Astrocyte (in vitro differentiated cells and primary cell): ENCODE results near the gene TPPP3. TPM values are rescaled to one million over a fixed set of nuclear protein-coding genes. Genes with fewer than 3 reads are reported as not detected.

Source experiments
- DNase-seq: peaks from one replicate; pipeline ENCODE4 v3.0.0-alpha.2; 2010; ENCODE audit warnings: low read depth
- FAIRE-seq: peaks from 2 replicates; lab custom pipeline; 2011; peaks lifted over from hg19 to GRCh38; lab: Jason Lieb, UNC
- H2AFZ ChIP-seq: 2 replicates; pipeline ENCODE4 v1.6.0; 2012; ENCODE audit warnings: low read depth, low read length, inconsistent platforms
- H3K27ac ChIP-seq: 2 replicates; pipeline ENCODE4 v1.5.1; 2011; ENCODE audit warnings: low read depth, low read length, inconsistent platforms
- H3K27me3 ChIP-seq: 2 replicates; pipeline ENCODE4 v1.6.0; 2011; ENCODE audit warnings: low read length, inconsistent platforms; ENCODE audit not compliant: insufficient read depth
- H3K36me3 ChIP-seq: 2 replicates; pipeline ENCODE4 v1.5.1; 2011; ENCODE audit warnings: low read length, inconsistent platforms; ENCODE audit not compliant: insufficient read depth
- H3K4me1 ChIP-seq: 2 replicates; pipeline ENCODE4 v1.5.1; 2011; ENCODE audit warnings: low read length, inconsistent platforms; ENCODE audit not compliant: insufficient read depth
- H3K4me2 ChIP-seq: 2 replicates; pipeline ENCODE4 v1.6.0; 2012; ENCODE audit warnings: low read length, inconsistent platforms
- H3K4me3 ChIP-seq: 2 replicates; pipeline ENCODE4 v1.5.1; 2011; ENCODE audit warnings: low read depth, mild to moderate bottlenecking, low read length, inconsistent platforms; ENCODE audit not compliant: insufficient read depth
- H3K79me2 ChIP-seq: 2 replicates; pipeline ENCODE4 v1.6.0; 2012; ENCODE audit warnings: mild to moderate bottlenecking, low read length, inconsistent platforms; ENCODE audit not compliant: insufficient read depth
- H3K9ac ChIP-seq: 2 replicates; pipeline ENCODE4 v1.6.0; 2012; ENCODE audit warnings: mild to moderate bottlenecking, low read length, inconsistent platforms
- H3K9me3 ChIP-seq: 2 replicates; pipeline ENCODE4 v1.5.1; 2012; ENCODE audit warnings: low read depth, mild to moderate bottlenecking, low read length, inconsistent platforms; ENCODE audit not compliant: insufficient read depth
- H4K20me1 ChIP-seq: 2 replicates; pipeline ENCODE4 v1.6.0; 2012; ENCODE audit warnings: low read length, inconsistent platforms; ENCODE audit not compliant: insufficient read depth
- H3K27ac Mint-ChIP-seq: one replicate; pipeline ENCODE4 v1.8.0; 2021; ENCODE audit warnings: mild to moderate bottlenecking, mixed read lengths; ENCODE audit not compliant: unreplicated experiment
- H3K27me3 Mint-ChIP-seq: one replicate; pipeline ENCODE4 v1.8.0; 2021; ENCODE audit warnings: low read depth, mixed read lengths; ENCODE audit not compliant: unreplicated experiment
- H3K36me3 Mint-ChIP-seq: one replicate; pipeline ENCODE4 v1.8.0; 2021; ENCODE audit warnings: low read depth, mixed read lengths; ENCODE audit not compliant: unreplicated experiment
- H3K4me1 Mint-ChIP-seq: one replicate; pipeline ENCODE4 v1.8.0; 2021; ENCODE audit warnings: low read depth, mixed read lengths; ENCODE audit not compliant: unreplicated experiment
- H3K4me3 Mint-ChIP-seq: one replicate; pipeline ENCODE4 v1.8.0; 2021; ENCODE audit warnings: mild to moderate bottlenecking, moderate library complexity, mixed read lengths; ENCODE audit not compliant: unreplicated experiment
- H3K9me3 Mint-ChIP-seq: one replicate; pipeline ENCODE4 v1.8.0; 2021; ENCODE audit warnings: mild to moderate bottlenecking, mixed read lengths; ENCODE audit not compliant: unreplicated experiment
- CTCF ChIP-seq: IDR thresholded peaks from 2 replicates; pipeline ENCODE4 v1.5.1; 2011; ENCODE audit warnings: low read depth, mild to moderate bottlenecking, inconsistent platforms, low read length, moderate library complexity; ENCODE audit not compliant: insufficient read depth
- EZH2 ChIP-seq: IDR thresholded peaks from 2 replicates; pipeline ENCODE4 v1.6.1; 2012; ENCODE audit warnings: mild to moderate bottlenecking, low read length, inconsistent platforms; ENCODE audit not compliant: insufficient read depth
- total RNA-seq: library from RNA; stranded (reverse); gene quantifications from 2 replicates; pipeline ENCODE4 v1.2.1, GENCODE V29; 2021

The TPPP3 gene
- total RNA-seq, 1 donor from 2014 or later: 0.75 TPM

GRCh38 chr16:67431775-67432505, 38.6 kb upstream of the TPPP3 start:
- Histone ChIP-seq H3K27me3 (peaks cover 28% of the 10 kb centered on the region), H3K79me2 (no peaks in the 10 kb centered on the region), H4K20me1 (peaks cover 28% of the 10 kb centered on the region), H2AFZ (peak overlapping the region; percentile 47), H3K9me3 (no peaks in the 10 kb centered on the region), H3K27ac (no peak overlapping the region), H3K4me3 (peak overlapping the region; percentile 13), H3K4me2 (peak overlapping the region; percentile 83), H3K9ac (no peak overlapping the region), H3K4me1 (peaks cover 4% of the 10 kb centered on the region), H3K36me3 (no peaks in the 10 kb centered on the region)
- Mint-ChIP-seq H3K4me1 (peaks cover 6% of the 10 kb centered on the region), H3K9me3 (peaks cover 2% of the 10 kb centered on the region), H3K4me3 (no peak overlapping the region), H3K27ac (no peak overlapping the region), H3K36me3 (peaks cover 16% of the 10 kb centered on the region), H3K27me3 (peaks cover 40% of the 10 kb centered on the region)
- FAIRE-seq: no peak
- no peak for TF ChIP-seq EZH2
- no peak for TF ChIP-seq CTCF
- no peak for DNase-seq

- H3K36me3 ChIP-seq: no peaks in the 10 kb centered on the region
- Mint-ChIP-seq H3K27me3 (peaks cover 46% of the 10 kb centered on the region), H3K4me3 (peak within 1 kb of the TSS; percentile 77), H3K27ac (no peak within 1 kb of the TSS), H3K36me3 (peaks cover 13% of the 10 kb centered on the region), H3K4me1 (peaks cover 8% of the 10 kb centered on the region), H3K9me3 (peaks cover 2% of the 10 kb centered on the region)
- H4K20me1 ChIP-seq: peaks cover 28% of the 10 kb centered on the region
- peaks cover 31% of the 10 kb centered on the region for H3K27me3 ChIP-seq
- H3K79me2 ChIP-seq: no peaks in the 10 kb centered on the region
- H2AFZ ChIP-seq: peak within 1 kb of the TSS; percentile 56
- no peak within 1 kb of the TSS for H3K9ac ChIP-seq
- peak within 1 kb of the TSS; percentile 13 for H3K4me3 ChIP-seq
- no peak for TF ChIP-seq EZH2
- no peak for TF ChIP-seq CTCF
- FAIRE-seq (no peak), DNase-seq (peak; percentile 14)
- H3K4me1 ChIP-seq: peaks cover 4% of the 10 kb centered on the region
- H3K27ac ChIP-seq: no peak within 1 kb of the TSS
- peak within 1 kb of the TSS; percentile 83 for H3K4me2 ChIP-seq
- H3K9me3 ChIP-seq: no peaks in the 10 kb centered on the region
Measured at GRCh38 chr16:67430977-67431774, 37.9 kb upstream of the TPPP3 start, which contains the start of gene HSD11B2. Gene HSD11B2, plus strand, starts transcription at chr16:67431121. Its CDS starts 128 bp downstream, at chr16:67431249.
